SK-MEL-5 (cell line): Measurements from ENCODE around the gene TUBA4B. TPM values are rescaled to one million over a fixed set of nuclear protein-coding genes. Genes with fewer than 3 reads are reported as not detected.
"Not testable (repeated sequence)": the region's sequence is repeated elsewhere in the genome, so short reads cannot be mapped to it uniquely, and the experiment has no call there.

ENCODE experiments used
- DNase-seq: peaks from one replicate; pipeline ENCODE4 v3.0.0-alpha.2; 2016; ENCODE audit warnings: low read depth, low spot score
- in situ Hi-C: cut with HindIII; loops from 2 replicates; pipeline ENCODE4 v1.10.0; 2016; ENCODE audit warnings: low sequenced_read_pairs, high pct_unique_total_duplicates, low pct_unique_long_range_greater_than_20kb
- total RNA-seq: library from RNA; depleted of rRNA; stranded (reverse); fragments of >200 nt; shearing (Covaris generic); gene quantifications from 2 replicates; pipeline ENCODE4 v1.2.3, GENCODE V29; 2014

The TUBA4B gene
- total RNA-seq, 1 experiment from 2014 or later, result not detected

- in situ Hi-C loops, result no loop called here
- peak; percentile 77 for DNase-seq
These were observed 41.6 kb downstream of the TUBA4B start for GRCh38 chr2:219294356-219295351.

DNA sequence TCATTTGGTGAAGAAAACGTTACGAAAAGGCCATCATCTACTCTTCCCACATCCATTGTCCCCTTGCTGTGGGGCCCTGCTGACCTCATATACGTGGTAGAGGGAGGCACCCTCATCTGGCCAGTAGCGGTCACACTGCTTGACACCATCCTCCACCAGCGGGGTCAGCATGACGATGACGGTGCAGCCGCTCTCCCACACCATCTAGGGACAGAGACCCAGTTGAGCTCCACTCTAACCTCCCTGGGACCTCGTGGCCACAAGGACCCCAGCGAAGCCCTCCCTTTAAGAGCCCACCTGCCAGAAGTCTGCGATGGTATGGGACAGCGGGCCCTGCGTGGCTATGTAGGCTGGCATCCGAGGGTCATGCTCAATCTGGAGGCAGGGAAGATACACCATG lies 43.1 kb downstream of the TUBA4B start:
- in situ Hi-C loops, result no loop called here
- DNase-seq, result no peak

DNA sequence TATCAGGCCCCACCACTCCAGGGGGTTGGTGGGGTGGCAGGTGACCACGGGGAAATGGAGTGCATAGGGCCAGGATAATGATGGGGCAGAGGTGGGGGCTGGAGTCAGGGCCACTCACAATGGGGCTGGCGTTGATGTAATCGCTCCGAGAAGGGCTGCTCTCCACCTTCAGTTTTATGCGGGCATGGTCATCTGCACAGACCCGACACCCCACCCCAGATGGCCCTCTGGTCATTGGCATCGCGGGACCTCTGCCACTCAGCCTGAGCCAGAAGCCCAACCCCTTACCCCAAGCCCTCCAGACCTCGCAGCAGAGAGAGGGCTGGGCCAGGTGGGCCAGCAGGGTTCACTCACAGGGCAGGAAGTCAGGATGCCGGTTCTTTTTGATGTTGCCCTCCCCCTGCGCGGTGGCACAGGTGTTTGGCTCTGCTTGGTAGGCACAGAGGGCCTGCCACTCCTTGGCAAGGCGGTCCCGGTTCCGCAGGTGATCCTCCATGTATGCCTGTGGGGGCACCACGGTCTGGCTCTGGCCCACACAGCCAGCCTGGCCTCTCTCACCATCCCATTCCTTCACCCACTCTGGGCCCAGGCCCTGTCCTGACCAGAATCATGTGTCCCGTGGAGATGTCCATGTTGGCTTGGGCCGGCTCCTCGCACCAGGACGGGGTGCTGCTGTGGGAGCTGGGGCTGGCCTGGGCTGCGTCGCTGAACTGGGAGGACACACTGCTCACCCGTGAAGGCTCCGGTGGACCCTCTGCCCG lies 43.8 kb downstream of the TUBA4B start:
- DNase-seq, result no peak
- in situ Hi-C loops, result no loop called here

DNA sequence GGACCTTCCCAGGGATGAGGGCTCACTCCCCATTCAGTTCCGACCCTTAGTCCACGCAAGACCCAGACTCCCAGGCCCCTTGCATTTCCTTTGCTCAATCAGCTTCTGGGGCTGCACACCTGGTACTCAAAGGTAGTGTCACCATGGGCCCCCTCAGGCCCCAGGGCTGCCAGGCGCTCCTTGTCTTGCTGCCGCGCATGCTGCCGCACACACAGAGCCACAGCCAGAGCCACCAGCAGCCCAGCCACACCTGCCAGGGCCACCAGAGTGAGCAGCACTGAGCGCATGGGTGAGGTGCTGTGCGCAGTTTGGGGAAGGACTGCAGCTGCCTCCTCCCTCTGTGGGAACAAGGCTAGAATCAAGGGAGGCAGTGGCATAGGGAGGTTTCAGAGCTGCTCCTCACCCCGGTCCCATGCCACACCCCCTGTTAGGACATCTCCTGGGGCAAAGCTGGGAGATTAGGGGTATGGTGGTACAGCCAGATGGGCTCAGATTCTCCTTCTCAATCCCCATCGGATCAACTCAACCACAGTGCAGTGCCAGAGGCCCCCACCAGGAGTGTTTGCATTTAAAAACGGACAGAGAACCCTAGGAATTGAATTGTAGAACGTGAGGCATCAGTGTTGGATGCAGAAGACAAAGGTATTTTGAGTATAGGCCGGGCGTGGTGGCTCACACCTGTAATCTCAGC lies 44.9 kb downstream of the TUBA4B start:
- in situ Hi-C loops, result no loop called here
- no peak for DNase-seq

- peak; percentile 77 for DNase-seq
- in situ Hi-C loops, result no loop called here
These were observed 45.8 kb downstream of the TUBA4B start for GRCh38 chr2:219298759-219299371.

DNA sequence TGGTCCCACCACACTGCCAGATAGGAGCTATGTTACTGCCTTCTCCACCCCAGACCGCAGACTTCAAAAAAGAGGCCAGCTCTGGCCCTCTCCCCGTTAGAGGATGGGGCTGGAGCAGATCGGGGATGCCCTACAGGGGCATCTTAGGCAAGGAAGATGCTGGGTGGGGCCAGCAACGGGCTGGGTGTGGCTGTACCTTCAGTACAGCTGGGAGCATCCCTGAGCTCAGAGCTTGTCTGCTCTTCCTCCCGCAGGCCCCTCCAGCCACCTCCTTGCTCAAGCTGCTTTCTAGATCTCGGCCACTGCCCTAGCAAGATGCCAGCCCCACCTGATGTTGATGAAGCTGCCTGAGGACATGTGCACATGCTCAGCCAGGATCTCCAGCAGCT lies 46.3 kb downstream of the TUBA4B start:
- DNase-seq, result no peak
- in situ Hi-C loops, result no loop called here

- in situ Hi-C loops, result no loop called here
- no peak for DNase-seq
These were observed 47.0 kb downstream of the TUBA4B start for GRCh38 chr2:219300022-219300421.

- in situ Hi-C loops, result no loop called here
- DNase-seq, result no peak
These were observed 49.4 kb downstream of the TUBA4B start for GRCh38 chr2:219302412-219302968.

DNA sequence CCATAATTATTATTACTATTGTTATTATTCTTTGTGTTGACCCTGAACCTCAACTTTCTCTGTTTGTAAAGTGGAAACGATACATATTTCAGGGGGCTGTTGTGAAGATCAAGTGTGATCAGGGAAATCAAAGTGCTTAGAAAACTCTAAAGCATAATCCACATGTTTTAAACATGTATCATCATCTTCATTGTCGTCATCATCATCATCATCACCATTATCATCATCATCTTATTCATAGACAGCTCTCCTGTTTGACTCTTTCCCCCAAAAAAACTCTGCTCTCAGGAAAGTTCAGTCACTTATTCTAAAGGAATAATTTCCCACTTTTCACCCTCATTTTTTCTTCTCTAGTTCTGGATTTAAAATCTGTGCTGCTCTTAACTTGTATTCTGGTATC lies 51.2 kb downstream of the TUBA4B start:
- in situ Hi-C loops, result no loop called here
- no peak for DNase-seq

DNA sequence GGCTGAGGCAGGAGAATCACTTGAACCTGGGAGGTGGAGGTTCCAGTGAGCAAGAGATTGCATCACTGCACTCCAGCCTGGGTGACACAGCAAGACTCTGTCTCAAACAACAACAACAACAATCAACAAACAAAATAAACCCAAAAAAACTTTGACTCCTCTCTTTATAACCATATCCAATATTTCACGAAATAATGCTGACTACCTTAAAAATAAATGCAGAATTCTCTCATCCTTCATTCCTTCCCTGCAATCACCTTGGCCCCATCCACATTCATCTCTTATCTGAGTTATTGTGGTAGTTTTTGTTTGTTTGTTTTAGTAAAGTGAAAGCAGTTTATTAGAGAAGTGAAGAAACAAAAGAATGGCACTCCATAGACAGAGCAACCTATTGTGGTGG lies 53.0 kb downstream of the TUBA4B start:
- in situ Hi-C loops, result no loop called here
- DNase-seq, result no peak

DNA sequence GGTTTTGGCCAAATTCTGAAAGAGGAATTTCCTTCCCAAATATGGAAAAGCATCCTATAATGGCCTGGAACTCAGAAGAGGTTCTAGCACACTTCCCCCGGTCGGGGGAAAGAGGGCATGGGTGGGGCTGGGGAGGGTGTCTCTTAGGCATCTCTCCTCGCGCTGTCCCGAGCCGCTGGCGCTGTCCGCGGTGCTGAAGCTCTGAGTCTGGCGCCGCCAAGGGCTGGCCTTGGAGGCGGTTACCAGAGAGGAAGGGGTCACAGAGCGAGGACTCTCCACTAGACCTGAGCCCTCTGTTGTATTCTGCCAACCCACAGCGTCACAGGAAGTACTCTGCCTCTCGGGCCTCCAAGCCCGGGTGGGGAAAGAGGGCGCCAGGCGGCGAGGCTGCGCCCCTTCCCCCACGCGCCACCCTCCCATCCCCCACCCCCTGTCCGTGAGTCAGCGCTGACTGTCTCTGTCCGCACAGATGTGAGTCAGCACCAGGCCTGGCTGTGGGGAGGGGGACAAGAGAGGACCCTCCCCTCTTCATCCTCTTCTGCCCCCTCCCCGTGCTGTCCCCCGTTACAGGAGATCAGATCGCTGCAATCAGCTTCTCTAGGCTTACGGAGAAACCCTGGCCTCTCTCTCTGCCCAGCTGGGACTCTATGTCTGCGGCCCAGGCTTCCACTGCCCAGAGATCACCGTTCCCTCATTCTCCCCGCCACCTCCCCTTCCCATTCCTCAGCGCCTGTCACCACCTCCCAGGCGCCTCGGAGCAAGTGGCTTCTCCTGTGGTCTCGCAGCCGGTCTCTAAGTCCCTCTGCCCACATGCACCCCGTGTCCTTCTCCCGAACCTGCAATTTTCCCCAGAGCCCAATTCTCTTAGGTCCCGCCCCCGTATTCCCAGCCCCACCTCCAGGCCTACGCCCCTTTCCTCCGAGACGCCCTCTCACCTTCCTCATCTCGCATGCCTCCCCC lies 55.4 kb downstream of the TUBA4B start:
- peak; percentile 60 for DNase-seq
- in situ Hi-C loops, result no loop called here

GRCh38 chr2:219309278-219309677 lies 56.2 kb downstream of the TUBA4B start, which contains the start of gene PTPRN:
Gene PTPRN, minus strand, starts transcription at chr2:219309401. Its CDS starts 69 bp downstream, at chr2:219309332.
- in situ Hi-C loops, result no loop called here
- no peak for DNase-seq

- DNase-seq, in situ Hi-C loops: not testable (repeated sequence)
These were observed 59.7 kb downstream of the TUBA4B start for GRCh38 chr2:219312683-219313263.

DNA sequence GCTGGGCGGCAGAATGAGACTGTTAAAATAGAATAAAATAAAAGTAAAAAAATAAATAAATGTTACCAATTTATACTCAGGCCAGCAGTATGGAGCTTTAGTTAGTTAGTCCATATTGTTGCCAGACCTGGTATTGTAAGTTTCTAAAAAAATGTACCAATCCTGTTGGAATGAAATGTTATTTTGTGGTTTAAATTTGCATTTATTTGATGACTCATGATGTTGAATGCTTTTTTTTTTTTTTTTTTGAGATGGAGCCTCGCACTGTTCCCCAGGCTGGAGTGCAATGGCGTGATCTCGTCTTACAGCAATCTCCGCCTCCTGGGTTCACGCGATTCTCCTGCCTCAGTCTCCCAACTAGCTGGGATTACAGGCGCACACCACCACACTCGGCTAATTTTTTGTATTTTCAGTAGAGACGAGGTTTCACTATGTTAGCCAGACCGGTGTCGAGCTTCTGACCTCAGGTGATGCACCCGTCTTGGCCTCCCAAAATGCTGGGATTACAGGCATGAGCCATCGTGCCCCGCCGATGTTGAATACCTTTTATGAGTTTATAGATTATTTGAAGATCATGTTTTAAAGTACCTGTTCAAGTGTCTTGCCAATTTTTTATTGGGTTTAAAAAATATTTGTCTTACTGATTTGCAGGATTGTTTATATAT lies 61.9 kb downstream of the TUBA4B start:
- no peak for DNase-seq
- in situ Hi-C loops, result no loop called here
